Measurements from ENCODE around the gene DGKB.

The DGKB gene

DNA sequence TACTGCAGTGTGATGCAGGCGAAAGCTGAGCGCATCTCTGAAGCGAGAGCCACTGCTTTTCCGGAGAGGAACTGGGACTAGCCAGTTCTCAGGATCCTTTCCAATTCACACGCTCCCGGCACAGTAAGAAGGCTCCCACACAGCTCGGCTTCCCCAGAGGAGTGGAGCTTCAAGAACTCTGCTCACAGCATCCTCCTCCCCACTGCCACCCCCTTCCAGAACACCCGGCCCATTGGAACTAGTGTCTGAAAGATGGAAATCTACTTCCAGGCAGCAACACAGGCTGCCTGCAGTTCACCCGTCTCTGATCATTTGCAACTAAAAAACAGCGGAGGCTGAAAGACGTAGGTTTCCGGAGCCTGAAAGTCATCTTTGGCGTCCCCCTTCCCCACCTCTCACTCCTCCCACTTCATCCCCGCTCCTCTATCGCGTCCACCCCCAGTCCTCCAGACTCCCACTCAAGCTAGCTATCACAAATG lies at the start of gene DGKB:
Gene DGKB (minus strand): TSS at position 163 of the 479 bp plus-strand sequence.
- DNase-seq (ENCODE audit: low spot score), result no peak

DNA sequence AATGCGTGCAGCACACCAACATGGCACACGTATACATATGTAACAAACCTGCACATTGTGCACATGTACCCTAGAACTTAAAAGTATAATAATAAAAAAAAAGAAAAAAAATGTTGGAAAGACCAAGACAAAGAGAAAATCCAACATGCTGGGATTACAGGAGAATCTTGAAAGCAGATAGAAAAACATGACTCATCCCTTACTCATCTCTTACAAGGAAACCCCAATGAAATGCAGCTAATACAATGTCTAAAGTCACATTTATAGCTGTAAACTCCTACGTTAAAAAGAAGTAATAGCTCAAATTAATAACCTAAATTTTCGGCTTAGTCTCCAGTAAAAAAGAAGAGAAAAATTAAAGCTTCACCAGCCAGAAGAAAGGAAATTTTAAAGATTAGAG lies 47.5 kb upstream of the DGKB start:
- DNase-seq (ENCODE audit: low spot score), result no peak

DNA sequence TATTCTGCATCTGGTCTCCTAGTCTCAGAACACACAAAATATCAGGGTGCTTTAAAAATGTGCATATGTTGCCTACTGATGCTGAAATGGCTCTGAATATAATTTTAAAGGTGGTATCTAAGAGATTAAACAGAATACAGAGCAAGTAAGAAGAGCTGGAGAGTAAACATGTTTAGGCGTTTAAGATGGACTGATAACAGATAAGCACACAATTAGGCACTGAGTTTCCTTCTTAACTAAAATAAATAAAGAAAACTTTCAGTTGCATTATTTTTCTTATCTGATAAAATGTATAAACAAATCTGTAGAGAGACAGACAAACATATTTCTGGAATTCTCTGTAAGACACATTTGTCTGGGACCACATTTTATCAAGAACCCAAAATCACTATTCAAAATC lies 35.6 kb upstream of the DGKB start:
- no peak for DNase-seq (ENCODE audit: low spot score)

DNA sequence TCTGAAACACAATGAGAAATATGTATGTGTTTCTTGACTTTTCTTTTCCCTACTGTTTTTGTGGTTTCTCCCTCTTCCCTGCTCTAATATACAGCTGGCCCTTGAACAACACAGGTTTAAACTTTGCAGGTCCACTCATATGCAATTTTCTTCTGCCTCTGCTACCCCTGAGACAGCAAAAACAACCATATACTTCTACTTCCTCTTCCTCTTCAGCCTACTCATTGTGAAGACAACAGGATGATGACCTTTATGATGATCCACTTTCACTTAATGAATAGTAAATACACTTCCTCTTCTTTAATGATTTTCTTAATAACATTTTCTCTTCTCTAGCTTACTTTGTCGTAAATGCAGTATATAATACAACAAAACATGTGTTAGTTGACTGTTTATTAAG lies 35.0 kb upstream of the DGKB start:
- DNase-seq (ENCODE audit: low spot score), result no peak

DNA sequence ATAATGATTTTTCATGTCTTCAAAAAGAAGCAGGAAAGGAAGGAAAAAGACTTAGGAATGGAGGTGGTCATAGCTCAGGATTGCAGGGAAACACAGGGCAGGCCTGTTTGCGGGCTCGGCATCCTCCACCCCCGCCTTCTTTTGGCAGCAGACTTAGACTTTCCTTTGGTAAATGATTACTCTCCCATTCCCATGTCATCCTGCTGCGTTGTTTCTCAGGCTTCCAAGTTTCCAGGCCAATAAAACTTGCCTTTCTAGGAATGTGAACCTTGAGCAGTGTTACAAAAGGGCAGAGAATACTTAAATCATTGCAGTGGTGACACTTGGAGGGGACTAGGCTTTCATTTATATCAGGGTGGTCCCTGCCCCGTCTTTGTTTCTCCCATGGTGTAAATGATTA lies 34.0 kb upstream of the DGKB start:
- DNase-seq (ENCODE audit: low spot score), result no peak

DNA sequence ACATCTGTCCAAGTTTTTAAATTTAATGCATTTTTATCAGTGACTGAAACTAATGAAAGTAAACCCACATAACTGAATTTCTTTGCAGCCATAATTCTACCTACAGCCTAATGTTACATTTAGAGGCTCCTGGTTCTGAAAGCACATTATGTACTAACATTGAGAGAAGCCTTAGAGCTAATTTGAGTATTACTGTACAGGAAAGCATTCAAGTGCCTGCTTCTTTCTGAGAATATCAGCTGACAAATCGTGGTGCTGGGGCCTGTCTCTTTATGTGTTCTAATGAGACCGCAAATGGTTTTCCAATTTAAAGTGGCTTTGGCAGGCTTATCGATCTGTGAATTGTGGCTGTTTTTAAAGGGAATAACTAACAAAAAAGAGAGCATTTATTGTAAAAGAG lies 32.3 kb upstream of the DGKB start:
- DNase-seq (ENCODE audit: low spot score), result no peak

DNA sequence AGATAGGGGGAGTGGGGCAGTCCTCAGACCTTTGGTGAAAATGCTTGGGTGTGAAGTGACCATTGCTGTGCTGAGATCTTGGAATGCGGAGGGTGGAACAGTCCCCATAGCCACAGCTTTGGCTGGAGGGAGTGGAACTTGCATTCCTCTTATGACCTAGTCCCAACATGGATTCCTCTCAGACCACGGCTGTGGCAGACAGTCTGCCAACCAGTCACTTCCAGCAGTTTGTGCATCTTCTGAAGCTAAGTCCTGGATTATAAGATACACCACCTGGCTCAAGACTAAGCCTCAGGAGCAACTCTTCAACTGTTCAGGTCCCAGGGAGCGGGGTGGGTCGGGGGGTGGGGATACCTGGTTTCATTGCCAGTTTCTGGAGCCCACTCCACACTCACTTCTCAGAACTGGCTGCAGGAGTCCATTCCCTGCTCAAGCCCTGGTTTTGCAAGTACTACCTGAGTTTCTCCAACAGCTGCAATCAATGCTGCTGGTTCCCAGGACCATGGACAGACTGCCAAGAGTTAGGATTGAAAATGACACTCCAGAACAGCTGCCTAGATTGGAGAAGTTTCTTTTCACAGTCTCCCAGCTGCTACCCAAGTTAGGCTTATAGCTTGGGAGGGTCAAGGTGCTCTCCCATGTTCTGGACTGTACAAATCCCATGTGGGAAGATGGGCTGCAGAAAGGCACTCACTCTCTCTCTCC lies 29.1 kb upstream of the DGKB start:
- DNase-seq (ENCODE audit: low spot score), result no peak

DNA sequence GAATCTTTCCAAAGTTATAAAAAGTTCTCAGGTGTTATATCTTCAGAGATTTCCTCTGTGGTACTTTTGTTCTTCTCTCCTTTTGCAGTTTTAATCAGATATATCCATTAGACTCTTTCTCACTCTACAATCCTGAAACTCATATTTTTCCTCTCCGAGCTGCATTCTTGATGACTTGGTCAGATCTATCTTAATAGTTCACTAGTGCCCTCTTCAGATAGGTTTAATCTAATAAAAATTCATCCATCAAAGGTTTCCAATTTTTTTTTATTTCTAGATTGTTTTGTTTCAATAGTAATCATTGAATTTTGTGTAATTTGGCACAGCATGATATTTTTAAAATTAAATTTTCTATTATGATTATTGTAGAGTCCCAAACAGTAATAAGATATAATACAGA lies 21.8 kb upstream of the DGKB start:
- DNase-seq (ENCODE audit: low spot score), result no peak

DNA sequence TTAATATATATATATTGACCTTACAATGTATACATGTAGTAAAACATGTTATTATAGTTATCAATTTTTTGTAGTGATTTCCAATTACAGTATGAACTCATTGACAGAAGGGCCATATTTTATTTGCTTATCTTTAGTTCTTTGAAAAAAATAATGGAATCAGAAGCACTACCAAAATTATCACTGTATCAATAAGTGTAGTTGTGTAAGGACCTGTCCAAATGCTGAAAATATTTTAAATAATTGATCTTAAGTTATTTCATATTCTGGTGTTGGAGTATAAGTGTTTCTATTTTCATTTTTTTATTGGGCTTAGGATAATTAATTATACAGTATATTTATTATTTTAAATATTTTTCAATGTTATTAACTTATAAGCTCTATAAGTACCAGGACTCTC lies 8.5 kb upstream of the DGKB start:
- no peak for DNase-seq (ENCODE audit: low spot score)

DNA sequence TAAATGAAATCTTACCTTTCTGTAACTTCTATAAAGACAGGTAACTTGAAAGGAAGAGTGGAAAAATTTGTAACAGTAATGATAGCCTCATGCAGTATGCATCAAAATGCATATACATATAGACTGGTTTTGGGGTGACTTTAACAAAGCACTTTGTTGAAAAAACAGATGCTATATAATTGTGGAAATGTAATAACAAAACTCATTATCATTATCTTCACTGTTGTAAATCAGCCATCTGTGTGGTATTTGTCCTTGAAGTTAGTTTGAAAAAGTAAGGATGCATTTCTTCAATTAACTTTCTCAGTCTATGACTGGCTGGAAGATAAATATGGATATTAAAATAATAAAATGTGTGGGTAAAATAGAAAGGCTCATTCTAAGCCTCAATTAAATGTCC lies 6.1 kb upstream of the DGKB start:
- DNase-seq (ENCODE audit: low spot score), result no peak

DNA sequence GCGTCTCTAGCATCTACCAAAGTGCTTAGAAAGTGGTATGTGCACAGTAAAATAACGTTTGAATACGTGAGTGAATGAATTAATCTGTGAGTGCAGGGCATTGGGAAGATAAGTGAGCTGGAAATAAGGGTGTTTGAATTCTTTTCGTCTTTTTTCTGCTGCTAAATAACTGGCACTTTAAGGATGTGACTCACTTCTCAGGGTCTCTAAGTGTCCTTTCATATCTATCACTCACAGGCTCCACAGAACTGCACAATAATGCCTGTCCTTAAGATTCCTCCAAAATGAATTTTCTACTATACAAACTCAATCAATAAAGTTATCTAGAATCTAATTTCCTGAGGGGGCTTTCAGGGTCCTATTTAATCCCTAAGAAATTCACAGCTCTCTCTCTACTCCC lies 3.2 kb upstream of the DGKB start:
- DNase-seq (ENCODE audit: low spot score), result no peak

DNA sequence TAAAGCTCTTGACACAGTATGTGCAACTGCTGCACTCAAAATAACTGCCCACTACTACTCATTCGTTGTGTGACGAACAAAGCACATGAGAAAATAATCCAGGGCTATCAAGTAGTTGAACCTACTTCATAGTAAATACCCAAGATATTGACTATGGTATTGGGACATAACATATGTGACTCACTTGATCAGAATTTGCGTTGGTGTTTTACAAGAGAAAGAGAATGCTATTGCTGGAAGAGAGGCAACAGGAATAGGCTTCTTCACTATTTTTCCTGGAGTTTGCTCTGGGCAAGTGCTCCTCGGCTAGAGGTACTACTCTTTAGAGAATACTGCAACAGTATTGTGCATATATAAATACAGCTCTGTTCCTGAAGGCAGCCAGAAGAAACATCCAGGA lies 2.5 kb downstream of the DGKB start:
- DNase-seq (ENCODE audit: low spot score), result no peak

DNA sequence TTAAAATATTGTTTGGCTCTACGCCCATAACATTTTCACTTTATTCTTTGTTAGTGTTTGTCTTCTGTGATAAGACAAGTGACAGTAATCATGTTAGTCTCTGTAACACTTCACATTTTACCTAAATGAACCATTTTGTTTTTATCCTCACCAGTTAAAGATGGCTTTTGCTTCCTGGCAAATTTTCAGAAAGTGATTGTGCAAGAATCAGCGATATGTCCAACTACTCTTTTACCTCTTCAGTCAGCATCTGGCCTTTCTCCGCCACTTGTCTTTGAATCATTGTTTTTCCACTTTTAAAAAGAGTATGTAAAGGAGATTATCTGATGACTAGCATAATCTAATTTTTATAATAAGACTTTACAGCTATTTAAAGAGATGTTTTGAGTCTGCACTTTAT lies 3.5 kb downstream of the DGKB start:
- DNase-seq (ENCODE audit: low spot score), result no peak

DNA sequence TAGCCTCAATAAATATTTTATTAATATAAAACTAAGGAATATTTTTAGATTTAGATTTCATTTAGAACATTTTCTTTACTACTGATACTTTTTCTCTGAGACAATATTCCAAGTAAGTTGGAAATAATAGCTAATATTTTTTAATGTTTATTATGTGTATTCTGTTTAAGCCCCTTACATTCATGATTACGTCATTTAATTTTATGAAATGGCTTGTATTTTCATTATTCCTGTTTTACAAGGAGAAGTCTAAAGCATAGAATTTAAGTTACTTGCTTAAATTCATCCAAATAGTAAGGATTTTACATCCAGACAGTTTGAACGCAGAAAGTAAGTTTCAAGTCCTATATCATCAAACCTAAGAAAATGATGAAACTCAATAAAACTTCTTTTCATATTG lies 6.1 kb downstream of the DGKB start:
- no peak for DNase-seq (ENCODE audit: low spot score)

DNA sequence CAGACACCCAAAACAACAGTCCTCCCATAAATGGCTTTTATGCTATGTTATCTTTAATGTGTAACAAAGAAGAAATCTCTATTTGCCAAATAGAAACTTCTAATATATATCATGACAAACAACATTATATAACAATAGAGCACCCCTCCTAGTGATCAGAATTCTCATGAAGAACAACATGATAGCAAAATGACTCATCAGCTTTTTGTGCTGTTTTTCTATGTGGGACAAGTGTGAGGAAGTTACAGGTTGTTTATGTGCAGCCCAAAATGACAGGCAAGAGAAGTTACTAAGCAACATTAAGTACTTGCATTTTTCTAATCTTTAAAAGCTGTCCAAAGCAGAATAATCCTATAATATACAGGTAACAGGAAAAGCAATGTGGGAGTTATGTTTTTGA lies 7.7 kb downstream of the DGKB start:
- DNase-seq (ENCODE audit: low spot score), result no peak

DNA sequence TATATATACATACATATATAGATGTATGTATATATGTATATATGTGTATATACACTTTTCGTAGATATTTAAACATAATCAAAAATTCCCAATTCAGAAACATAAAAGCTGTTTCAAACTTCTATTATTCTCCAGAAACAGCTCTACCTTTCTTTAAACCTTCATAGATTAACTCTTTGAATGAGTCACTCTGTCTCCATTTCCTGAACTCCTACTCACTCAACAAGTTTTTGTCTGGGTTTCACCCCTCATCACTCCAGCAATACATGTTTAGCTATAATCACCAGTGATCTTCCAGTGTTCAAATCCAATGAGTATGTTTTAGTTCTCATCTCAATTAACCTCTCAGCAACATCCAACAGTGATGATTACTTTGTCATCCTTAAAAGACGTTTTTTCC lies 9.6 kb downstream of the DGKB start:
- no peak for DNase-seq (ENCODE audit: low spot score)

DNA sequence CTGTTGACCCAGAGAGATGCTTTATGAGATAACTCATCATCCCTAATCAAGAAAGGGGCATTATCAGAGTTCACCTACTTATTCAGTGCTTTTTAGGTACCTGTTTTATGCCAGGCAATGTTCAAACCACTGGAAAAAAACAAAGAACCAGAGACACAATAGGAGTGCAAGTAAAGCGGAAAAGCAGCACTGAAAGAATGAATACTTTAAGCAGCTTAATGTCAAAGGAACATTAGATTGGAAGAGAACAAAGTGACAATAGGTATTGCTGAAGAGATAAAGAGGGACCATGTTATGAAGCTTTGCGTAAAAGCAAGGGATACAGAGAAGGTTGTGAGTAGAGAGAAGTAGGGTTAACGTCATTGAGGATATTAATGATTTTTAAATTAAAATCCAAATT lies 11.3 kb downstream of the DGKB start:
- DNase-seq (ENCODE audit: low spot score), result no peak

DNA sequence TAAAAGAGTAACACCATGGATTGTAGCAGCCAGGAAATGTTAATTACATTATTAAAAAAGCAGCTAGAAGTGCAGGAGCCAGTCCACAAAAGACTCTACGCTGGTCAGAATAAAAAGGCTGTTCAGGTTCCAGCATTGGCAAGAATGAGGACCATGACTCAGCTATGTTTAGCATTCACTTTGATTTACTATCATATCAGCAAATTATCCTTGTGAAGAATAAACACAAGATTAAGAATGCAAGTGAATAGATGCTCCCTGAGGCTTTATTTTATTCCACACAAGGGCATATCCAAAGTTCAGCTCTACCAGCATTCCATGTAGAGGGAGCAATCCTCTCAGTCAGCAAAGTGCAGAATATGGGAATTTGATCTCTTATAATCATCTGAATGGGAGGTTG lies 13.6 kb downstream of the DGKB start:
- DNase-seq (ENCODE audit: low spot score), result no peak

DNA sequence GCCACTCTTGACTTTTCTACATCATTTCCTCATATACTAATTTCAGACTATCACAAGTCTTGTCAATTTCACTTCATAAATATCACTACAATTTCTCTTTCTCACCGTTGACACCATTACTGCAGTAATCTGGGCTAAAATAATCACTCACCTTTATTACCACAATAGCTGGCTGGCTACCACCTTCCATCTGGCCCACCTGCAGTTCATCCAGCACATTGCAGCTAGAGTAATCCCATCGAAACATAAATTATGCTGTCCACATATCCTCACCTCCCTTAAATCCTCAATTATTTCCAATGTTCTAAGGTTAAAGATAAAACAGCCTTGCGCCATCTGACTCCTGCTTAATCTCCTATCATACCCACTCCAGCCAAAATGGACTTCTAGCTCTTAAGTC lies 16.0 kb downstream of the DGKB start:
- no peak for DNase-seq (ENCODE audit: low spot score)

DNA sequence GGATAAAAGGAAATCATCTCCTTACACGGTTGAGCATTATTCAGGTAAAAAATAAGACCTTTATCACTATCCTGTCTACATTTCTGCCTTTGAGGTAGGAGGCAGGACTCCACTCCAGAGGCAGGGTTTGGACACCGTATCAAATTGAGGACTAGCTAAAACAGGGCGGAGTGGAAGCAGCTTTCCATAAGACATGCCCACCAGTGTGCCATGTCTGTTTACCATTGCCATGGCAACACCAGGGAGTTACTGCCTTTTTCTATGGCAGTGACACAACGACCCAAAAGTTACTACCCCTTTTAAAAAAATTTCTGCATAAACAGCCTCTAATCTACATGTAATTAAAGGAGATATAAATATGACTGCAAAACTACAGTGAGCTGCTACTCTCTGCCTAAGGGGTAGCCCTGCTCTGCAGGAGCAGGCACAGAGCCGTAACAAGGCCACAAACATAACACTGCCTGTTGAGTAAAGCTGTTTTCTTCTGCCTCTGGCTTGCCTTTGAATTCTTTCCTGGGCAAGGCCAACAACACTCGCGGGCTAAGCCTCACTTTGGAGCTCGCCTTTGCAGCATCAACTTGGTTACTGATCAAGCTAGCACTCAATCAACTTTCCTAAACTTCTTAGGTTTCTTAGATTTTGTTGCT lies 26.5 kb downstream of the DGKB start:
- no peak for DNase-seq (ENCODE audit: low spot score)

DNA sequence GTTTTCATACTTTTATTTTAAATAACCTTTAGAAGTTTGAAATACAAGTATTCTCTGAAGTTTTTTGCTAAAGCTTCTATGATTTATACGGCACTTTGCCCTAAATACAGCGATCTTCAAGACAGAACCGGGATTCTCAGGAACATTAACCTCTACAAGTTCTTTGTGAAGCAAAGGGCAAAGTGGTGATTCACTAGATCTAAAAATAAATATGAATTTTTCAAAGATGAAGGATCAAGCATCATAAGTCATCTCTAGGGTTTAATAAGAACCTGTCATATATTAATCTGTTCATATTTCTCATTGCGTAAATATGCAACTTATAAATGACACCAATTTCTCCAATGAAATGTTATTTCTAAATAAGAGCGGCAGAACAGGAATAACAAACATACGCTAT lies 30.7 kb downstream of the DGKB start:
- DNase-seq (ENCODE audit: low spot score), result no peak

DNA sequence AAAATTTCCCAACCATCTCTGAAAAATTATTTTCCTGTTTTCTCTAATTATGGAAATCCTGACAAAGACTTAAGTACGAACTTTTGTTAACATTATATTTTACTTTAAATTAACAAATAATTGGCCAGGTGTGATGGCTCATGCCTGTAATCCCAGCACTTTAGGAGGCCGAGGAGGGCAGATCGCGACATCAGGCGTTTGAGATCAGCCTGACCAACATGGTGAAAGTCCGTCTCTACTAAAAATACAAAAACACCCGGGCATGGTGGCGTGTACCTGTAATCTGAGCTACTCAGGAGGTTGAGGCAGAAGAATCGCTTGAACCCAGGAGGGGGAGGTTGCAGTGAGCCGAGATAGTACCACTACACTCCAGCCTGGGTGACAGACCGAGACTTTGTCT lies 32.2 kb downstream of the DGKB start:
- no peak for DNase-seq (ENCODE audit: low spot score)

DNA sequence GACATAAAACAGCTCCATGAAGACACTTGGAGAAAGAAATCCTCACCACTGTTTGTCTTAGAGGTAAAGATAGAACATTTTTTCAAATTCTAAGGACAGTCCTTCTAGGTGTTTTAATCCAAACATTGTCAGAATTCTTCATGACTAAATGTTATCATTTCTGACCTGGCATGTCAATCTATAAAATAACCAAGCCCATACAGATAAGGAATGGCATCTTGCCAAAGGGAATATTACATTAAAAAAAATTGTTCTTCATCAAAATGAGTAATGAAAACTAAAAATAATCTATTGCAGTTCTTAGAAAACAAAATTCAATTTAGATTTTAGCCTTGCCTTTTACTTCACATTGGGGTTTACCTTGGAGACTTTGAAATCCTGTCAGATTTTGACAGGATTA lies 33.6 kb downstream of the DGKB start:
- DNase-seq (ENCODE audit: low spot score), result no peak

DNA sequence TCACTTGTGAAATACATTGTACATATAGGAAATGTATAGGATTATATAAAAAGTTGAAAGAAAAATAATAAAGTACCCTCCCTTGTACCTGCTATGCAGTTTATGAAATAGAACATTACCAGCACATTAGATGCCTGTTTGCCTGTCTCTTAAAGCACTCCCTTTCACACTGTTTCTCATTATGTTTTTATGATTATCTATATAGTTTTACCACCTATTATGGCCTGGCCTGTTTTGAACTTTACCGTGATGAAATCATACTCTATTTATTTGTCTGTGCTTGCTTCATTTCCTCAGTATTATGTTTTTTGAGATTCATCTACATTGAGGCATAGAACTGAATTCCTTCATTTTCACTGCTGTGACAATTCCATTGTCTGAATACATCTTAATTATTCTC lies 41.1 kb downstream of the DGKB start:
- DNase-seq (ENCODE audit: low spot score), result no peak

All from CD4-positive, alpha-beta T cell treated with Interleukin-6 at 100 ng/mL for 8 hours (primary cell).